HG03354 (cell line): ENCODE data around the gene ROBO3.

Source experiments
- ATAC-seq: cut with Tn5 transposase; IDR thresholded peaks from one replicate; pipeline ENCODE4 v1.9.1; 2021; ENCODE audit warnings: mild to moderate bottlenecking; ENCODE audit not compliant: unreplicated experiment, poor library complexity, severe bottlenecking

ROBO3 gene

DNA sequence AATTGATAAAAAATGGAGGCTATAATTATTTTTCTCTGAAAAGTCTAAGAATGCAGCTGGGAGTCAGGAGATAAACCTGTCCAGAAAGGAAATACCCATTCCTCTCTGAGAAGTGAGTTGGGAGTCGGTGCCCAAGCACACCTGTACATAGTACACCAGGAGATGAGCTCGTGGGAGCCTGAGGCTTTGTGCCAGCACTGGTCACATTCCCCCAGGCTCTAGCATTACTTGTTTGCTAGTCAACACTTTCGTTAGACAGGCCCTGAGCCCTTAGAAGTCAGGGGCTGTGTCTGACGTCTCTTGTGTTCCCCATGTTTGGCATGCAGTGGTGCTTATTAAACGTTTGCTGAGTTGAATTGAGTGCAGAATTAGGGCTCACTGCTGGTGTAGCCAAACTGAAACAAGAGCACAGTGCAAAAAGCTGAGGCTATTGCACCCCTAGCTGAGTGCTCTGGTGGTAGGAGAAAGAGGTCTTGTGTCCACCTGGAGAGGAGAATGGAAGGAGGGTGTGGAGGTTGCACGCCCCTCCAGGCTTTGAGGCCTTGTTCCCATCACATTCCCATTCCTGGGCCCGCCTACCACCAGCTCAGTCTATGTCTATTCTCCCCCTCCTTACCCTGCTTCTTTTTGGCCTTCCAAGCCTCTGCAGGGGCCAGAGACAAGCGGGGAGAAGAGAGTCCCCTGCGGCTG, 25.6 kb downstream of the ROBO3 start:
- no peak for ATAC-seq

DNA sequence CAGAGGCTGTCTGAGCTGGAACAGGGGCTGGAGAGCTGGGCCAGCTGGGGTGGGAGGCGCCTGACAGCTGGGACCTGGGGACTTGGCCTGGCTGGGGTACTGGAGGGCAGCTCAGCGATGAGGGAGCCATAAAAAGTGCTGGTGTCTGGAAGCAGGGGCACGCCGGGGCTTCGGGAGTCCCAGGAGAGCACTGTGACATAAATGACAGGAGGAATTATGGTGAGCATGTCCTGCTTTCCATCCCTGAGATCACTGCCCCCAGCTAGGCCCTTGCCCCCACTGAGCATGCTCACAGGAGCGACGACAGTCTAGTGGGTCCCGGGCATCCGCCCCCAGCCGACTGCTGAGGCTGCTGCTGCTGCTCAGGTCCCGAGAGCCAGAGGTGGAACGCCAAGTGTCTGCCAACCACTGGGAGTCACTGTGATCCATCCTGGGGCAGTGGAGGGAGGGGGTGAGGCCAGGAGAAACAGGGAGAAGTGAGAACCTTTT, 26.2 kb downstream of the ROBO3 start:
- ATAC-seq, result no peak

DNA sequence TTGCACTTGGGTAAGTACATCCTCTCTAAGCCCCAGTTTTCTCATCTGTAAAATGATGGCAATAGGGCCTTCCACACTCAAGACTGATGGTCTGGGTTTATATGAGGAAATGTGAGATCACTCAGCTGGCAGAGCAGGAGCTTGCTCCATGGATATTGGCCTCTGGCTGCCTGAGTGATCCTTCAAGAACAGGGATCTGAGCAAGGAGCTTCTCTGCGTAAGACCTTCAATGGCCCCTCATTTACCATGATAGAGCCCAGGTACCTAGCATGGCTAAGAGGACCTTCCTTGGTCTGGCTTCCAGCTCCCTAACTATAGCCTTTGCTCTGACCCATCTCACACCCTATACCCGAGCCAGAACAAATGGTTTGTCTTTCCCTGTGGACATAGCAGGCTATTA, 26.9 kb downstream of the ROBO3 start:
- ATAC-seq, result no peak

DNA sequence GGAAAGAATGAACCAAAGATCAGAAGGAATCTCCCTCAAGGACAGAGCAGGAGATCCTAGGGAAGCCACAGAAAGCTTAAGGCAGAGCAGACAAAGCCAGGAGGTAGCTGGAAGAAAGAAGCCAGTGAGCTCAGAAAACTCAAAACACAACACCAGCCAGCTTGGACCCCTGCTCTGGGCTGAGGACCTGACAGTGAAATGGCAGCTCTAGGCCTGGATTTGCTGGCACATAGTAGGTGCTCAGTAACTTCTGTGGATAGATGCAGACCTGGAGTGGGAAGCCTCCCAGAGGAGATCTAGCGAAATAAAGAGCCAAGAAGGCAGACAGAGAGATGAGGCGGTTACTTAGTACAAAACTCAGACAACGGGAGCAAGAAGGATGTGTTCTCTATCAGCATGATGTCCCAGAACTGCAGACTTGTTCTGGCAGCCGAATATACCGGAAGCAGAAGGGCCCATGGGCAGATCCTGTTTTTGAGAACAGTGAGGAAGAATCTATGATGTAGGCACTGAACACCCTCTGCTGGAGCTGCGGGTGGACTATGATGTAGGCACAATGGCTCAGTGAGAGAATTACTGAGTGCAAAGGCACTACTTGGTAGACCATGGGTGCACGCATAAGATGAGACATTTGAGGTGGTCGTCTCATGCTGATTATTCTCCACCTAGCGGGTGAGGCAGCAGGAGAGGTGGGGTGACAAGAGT, 27.7 kb downstream of the ROBO3 start:
- no peak for ATAC-seq

DNA sequence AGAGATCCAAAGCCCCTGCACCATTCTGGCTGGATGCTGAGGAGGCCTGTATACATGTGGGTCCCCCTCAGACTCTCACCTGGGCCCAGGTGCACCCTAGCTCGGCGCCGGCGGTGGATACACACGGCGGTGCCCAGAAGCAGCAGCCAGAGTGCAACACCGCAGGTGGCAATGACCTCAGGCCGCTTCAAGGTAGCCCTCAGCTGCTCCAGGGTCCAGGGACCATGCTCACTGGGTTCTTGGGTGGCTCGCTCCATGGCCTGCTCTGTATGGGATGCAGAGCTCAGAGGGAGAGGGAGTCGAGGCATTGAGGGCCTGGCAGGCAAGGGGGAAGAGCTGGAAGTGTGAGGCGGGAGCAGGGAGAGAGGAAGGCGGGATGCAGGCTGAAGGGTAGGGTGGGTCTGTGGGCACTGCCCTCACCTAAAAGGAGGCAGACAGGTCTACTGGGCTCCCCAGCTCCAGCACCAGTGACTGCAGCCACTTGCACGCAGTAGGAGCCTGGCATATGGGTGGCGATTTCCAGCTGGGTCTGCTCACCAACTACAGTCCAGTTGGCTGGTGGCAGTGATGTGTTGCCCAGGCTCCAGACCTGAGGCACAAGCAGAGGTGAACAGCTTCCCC, 28.7 kb downstream of the ROBO3 start:
- ATAC-seq, result no peak

DNA sequence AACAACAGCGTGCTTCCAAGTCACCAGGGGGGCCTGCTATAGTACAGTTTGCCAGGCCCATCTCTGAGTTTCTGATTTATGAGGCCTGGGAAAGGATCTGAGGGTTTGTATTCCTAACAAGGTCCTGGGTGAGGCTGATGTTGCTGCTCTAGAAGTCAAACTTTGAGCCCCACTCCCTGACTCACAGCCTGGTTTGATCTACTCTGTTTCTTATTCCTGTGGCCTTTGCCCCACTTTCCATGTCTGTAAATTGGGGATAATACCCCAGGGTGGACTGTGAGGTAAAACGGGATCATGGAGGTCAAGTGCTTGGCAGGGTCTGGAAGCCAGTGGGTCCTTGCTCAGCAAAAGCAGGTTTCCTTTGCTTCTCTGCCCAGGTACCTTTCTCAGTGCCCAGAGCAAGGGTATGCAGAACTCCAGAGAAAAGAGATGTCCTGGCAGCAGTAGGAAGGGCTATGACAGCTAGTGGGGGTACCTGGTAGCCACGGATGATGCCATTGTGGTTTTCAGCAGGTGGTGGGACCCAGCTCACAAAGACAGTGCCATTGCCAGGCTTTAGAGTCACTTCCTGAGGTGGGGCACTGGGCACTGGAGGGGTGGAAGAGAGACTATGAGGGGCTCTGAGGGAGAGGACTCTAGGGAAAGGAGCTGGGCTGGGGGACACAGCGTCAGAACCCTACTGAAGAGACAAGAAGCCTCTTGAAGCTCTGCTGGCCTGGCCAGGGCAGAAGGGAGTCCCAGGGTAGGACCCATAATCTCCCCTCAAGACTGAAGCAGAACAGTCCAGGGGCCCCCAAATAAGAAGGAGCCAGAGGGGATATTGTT, 29.6 kb downstream of the ROBO3 start:
- no peak for ATAC-seq

DNA sequence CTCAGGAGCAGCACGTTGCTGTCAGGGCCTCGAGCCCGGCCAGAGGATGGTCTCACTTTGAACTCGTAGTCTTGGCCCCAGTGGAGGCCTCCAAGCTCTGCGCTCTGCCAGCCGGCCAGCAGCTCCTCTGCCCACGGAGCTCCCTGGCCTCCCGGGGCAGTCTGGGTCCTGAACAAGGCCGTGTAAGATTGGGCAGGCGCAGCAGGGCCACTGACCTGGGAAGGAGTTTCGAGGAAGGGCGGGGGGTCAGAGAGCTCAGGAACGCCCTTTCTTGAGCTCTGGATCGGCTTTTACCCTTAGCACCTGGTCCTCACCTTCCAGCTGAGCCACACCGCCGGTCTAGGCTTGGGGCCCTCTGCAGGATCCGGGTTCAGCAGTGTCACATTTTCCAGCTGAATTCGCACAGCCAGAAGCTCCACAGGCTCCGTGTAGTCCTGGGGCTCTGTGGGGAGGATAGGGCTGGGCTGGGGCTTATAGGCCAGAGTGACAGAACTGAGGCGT, 30.3 kb downstream of the ROBO3 start:
- no peak for ATAC-seq

DNA sequence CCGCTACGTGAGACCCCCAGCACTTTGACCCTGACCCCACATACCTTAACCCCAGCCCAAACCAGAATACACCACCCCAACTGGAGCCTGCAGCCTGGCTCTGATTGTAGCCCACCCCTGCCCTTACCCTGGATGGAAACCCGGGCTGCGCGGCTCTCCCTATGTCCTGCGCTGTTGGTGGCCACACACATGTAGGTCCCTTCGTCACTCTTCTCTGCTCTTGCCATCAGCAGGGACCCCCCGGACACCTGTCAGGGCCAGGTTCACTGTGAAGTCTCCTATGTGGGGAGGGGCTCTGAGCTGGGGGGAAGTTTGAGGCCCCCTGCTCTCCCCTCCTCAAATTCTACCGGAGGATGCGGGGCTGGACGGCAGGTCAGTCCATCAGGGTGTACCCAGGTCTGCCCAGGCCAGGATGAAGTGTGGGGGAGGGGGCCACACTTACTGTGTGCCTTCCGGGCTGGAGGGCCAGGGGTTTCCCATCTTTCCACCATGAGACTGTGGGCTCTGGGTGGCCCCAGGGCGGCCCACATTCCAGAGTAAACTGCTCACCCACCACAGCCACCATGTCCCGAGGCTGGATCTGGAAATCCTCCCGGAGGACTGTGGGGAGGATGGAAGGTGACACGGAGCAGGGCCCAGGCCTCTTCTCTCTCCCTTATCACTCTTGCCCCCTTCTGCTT, 31.0 kb downstream of the ROBO3 start:
- no peak for ATAC-seq

DNA sequence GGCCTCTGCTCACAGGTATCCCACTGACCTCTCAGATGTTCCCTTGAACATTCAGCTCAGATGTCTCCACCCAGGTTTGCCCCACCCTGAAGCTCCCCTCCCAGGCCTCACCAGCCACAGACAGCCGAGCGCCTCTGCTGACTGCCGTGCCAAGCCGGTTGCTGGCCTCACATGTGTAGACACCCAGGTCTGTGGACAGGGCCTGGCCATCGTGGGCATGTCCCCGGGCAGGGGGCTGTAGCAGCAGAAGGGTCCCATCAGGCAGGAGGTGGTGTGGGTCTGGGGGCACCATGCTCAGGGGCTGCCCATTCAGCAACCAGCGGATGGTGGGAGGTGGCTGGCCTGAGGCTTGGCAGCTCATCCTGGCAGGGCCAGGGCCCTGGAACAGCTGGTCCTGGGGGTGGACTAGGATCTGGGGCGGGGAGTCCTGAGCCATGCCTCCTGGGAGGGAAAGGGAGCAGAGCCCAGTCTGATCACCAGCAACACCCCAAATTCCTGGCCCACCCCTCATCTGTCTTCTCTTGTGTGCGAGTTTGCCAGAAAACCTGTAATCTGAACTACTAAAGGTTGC, 31.7 kb downstream of the ROBO3 start:
- ATAC-seq, result no peak

DNA sequence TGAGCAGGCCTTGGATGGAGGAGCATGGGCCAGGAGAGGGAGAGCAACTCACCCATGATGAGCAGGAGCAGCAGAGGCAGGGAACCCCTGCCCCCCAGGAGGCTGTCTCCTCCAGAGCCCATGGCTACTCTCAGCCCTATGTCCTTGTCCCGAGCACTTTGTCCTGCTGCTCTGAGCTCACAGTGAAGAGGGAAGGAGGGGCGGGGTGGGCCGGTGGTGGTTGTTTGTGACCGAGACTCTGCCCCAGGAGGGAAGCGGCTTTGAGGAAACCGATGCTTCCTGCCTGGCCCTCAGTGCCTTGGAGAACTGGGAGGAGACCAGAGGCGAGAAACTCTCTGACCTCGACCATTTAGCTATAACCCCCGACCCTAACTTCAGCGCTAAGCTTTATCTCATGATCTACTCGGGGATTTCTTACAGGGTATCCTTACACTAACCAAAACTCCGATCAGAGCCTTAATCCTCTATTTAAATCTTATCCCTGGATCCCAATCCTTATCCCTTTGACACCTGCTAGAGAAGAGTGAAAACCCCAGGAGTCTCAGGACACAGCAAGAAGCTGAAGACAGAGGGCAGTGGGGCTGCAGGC, 32.5 kb downstream of the ROBO3 start, which contains the start of gene ROBO4:
ROBO4 (minus strand) TSS at position 192 of the 589 bp plus-strand sequence; CDS start at position 122, 70 bp downstream.
- ATAC-seq, result no peak

DNA sequence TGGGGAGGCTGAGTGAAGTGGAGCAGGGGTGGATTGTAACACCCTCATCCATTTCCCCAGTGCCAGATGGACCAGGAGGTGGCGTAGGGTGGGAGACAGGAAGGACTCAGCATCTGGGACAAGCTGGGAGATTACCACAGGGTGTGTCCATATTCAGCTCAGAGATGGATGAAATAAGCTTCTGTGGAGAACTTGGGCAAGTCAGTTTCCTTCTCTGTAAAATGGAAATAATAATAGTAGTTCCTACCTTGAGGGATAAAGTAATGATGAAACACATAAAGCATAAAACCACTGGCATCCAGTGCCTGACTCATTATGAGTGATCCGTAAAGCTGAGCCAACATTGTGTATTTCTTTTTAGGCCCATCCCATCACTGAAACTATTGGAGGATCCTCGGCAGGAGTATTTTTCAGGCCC, 33.0 kb downstream of the ROBO3 start:
- no peak for ATAC-seq

DNA sequence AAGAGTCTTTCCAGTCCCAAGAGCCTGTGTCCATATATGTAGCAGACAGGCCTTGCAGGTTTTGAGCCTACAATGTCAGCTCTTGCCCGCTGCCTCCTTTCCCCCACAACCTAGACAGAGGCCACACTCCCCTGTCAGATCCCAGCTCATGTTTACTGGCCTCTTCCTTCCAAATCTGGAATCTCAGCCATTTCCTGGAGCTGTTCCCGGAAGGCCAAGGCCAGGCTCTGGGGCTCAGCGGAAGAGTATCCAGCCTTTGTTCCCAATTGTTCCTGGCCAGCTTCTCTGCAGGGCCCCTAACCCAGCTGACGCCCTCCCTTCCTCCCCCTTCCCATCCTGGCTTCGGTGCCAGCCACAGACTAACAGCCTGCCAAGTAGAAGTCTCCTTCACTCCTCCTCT, 33.5 kb downstream of the ROBO3 start:
- no peak for ATAC-seq

DNA sequence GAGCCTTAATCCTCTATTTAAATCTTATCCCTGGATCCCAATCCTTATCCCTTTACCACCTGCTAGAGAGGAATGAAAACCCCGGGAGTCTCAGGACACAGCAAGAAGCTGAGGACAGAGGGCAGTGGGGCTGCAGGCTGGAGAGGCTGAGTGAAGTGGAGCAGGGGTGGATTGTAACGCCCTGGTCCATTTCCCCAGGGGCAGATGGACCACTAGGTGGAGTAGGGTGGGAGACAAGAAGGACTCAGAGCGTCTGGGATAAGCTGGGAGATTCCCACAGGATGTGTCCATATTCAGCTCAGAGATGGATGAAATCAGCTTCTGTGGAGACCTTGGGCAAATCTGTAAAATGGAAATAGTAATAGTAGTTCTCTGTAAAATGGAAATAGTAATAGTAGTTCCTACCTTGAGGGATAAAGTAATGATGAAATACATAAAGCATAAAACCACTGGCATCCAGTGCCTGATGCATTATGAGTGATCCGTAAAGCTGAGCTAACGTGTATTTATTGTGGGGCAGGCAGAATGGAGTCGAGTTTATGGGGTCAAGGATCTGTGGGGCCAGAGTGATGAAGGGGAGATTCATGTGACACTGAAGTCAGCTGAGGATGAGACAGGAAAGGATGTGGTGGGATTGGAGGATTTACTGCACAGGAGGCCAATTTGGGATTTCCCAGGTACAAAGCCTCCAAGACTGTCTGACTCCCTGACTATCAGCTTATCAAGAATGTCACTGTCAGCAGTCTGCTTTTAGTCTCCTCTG, 34.3 kb downstream of the ROBO3 start:
- no peak for ATAC-seq

DNA sequence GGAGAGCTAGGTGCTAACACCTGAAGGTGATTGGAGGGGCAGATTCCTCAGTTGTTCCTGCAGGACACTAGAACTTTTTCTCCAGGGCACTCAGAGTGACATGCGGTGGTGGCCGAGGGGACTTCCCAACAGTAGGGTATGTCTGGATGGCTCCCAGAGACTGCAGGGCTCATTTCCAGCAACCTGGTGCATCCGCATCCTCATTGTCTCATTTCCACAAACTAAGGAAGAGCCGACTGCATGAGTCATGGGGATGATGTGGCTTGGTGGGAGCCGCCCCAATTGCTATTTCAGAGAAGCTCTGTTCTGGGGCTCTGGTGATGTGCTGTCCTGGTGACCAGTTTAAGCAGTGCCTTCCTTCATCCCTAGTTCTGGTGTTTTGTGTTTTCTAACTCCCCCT, 35.2 kb downstream of the ROBO3 start:
- ATAC-seq, result no peak

DNA sequence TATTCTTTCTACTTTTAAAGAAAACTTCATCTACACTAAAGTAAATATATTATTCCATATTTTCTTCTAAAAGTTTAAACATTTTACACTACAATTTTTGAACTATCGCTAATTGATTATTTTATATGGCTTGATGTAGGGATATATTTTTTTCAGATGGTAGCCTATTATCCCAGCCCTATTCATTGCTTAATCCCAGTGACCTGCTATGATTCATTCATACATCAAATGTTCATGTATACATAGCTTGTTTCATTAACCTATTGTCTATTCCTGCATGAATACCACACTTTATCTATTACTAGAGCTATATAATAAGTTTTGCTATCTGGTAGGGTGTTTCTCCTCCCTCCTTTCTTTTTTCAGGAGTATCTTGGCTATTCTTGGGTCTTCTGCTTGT, 37.4 kb downstream of the ROBO3 start:
- ATAC-seq, result no peak

DNA sequence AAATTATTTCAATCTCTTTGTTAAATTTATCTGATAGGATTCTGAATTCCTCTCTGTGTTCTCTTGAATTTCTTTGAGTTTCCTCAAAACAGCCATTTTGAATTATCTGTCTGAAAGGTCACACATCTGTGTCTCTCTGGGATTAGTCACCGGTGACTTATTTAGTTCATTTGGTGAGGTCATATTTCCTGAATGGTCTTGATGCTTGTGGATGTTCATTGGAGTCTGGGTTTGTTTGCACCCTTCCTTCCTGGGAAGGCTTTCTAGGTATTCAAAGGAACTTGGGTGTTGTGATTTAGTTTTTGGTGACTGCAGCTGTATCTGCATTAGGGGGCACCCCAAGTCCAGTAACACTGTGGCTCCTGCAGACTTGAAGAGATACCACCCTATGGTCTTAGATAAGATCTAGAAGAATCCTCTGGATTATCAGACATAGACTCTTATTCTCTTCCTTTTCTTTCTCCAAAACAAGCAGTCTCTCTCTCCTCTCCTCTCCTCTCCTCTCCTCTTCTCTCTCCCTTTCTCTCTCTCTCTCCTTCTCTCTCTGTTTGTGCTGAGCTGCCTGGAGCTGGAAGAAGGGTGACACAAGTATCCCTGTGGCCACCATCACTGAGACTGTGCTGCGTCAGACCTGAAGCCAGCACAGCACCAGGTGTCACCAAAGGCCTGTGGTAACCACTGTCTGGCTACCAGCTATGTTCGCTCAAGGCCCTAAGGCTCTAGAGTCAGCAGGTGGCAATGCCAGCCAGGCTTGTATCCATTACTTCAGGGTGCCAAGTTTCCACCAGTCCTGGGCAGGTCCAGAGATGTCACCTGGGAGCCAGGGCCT, 50.5 kb downstream of the ROBO3 start:
- ATAC-seq, result no peak

DNA sequence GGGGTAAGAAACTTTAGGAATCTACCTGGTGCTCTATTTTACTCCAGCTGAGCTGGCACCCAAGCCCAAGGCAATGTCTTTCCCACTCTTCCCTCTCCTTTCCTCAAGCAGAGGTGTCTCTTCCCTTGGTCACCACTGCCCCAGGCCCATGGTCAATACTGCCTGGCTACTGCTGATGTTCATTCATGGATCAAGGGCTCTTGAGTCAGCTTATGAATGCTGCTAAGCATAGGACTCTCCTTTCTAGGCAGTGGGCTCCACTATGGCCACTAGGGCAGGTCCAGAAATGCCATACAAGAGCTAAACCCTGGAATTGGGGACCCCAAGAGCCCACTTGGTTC, 51.1 kb downstream of the ROBO3 start:
- ATAC-seq, result no peak
